NCI-H2081 (cell line): ENCODE results near the gene TCF7L2.
A peak's percentile ranks its signal among the peaks of the same experiment; 100 is the strongest.

Experiments
- DNase-seq, 2 experiments: peaks; one replicate each; lab custom pipeline; 2025; lab: John Stamatoyannopoulos, UW

TCF7L2 gene

DNA sequence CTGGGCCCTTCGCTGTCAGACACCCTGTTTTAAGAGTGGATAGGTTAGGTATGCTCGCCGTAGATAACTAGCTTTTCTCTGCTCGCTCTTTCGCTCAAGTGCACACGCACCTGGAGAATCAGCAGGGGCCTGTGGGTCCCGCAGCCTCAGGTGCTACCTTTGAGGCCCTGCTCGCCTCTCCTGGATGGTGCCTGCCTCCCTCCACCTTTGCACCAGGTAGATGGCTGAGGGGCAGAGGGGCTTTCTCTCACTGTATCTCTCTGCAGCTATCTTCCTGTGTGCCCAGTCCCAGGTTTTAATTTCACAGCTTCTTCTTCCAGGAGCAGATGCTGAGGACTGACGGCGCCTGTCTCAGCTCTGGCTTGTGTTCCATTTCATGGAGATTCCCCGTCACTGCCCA is 227.9 kb downstream of the TCF7L2 start:
- no peak for DNase-seq

DNA sequence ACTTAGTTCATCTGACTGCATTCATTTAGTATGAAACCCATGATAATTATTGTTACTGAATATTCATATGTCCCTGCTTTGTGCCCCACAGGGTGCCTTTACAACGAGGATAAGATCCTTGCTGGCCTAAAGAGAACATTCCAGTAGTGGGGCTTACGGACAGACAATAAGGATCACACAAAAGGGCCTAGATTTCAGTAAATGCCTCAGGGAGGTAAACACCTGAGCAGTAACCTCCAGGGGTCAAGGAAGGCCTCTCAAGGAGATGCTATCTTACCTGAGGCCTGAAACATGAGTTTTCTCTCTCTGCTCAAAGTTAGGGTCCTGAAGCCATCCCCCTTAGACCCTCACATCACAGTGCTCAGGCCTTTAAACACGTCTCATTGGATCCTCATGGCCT is 228.7 kb downstream of the TCF7L2 start:
- no peak for DNase-seq

DNA sequence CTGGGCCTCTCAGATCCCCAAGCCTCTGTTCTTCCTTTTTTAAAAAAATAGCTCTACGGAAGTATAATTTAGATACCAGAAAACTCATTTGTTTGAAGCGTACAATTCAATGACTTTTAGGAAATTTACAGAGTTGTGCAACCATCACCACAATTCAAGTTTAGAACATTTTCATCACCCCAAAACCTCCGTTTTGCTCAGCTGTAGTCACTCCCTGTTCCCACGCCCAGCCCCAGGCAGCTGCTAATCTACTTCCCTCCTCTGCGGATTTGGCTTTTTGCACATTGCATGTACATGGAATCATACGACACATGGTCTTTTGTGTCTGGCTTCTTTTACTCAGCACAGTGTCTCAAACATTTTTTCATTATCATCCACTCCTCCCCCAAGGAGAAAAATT is 229.2 kb downstream of the TCF7L2 start:
- DNase-seq: no peak

DNA sequence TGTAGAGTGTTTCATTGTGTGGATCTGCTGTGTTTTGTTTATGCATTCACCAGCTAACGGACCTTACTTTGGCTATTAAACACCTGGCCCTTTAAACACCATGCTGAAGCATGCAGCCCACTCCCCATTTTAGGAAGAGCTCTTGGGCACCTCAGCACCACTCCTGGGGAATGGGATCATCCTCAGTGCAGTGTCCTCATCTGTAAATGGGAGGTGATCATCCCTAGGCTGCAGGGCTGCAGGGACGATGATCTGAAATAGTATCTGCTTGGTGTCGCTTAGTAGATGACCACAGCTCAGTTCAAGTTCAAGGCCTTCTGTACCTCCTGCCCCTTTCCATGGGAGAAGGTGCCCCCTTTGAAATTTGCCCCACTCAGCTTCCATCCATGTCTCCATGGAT is 229.9 kb downstream of the TCF7L2 start:
- DNase-seq: no peak

DNA sequence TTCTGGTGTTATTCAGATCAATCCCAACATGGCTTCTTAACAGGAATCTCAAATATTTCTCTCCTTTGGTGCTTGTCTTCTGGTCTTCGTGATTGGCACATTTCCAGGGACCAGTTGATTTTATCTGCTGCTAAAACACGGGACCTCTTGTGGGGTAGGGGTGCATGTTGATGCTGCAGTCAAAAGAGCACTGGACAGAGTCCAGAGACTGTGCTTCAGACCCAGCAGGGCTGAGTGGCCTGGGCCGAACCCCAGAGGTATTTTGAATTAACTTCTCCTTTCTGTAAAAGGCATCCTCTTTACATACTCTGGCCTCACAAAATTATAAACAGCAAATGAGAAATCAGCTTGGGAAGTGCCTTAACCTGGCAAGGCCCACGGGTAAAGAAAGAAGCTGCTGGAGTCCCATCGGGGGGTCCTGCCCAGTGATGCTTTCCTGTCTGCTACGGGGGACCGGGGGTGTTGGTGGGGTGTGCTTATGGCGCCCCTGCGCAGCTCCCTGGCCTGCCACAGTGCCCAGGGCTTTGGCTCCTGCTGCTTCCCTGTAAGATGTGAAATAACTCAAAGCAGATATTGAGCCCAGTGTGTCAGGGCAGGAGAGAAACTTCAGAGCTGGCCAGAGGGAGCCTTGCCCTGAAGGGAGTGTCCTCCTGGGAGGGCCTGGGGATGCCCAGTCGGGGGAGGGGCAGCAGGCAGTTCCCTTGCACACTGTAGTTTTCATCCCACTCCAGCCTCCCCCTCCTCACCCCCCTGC is 230.5 kb downstream of the TCF7L2 start:
- no peak for DNase-seq

DNA sequence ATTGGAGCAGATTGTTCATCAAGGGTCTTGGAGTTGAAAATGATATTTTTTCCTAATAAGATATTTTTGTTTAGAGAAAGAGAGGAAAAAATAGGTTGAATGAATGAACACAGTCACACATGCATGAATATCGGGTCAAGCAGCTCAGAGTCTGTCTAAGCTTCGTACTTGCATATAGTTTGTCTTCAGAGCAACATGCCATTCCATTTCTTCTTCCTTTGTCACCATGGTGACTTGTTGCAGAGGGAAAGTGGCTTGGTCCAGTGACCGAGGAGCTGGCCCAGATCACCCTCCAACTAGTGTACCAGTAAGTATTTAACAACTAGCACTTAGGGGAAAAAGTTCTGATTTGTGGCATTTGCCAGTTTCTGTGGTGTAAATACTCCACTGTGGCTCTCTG is 232.1 kb downstream of the TCF7L2 start:
- no peak for DNase-seq

DNA sequence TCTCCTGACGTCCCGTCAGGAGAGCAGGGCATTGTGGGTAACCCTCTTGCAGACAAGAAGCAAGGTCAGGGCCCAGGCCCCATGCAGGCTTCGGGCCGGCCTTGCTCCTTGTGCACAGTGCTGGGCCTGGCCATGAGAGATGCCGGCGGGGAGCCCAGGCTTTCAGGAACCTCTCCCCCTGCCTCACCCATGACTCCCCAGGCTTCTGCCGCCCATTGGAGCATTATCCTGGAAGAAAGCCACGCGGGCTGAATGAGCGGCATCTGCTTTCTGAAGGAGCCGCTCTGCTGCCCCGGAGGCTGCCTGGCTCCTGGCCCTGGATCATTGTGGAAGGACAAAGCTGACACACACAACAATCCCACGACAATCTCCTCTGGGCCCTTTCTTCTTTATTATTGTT is 233.5 kb downstream of the TCF7L2 start:
- no peak for DNase-seq

DNA sequence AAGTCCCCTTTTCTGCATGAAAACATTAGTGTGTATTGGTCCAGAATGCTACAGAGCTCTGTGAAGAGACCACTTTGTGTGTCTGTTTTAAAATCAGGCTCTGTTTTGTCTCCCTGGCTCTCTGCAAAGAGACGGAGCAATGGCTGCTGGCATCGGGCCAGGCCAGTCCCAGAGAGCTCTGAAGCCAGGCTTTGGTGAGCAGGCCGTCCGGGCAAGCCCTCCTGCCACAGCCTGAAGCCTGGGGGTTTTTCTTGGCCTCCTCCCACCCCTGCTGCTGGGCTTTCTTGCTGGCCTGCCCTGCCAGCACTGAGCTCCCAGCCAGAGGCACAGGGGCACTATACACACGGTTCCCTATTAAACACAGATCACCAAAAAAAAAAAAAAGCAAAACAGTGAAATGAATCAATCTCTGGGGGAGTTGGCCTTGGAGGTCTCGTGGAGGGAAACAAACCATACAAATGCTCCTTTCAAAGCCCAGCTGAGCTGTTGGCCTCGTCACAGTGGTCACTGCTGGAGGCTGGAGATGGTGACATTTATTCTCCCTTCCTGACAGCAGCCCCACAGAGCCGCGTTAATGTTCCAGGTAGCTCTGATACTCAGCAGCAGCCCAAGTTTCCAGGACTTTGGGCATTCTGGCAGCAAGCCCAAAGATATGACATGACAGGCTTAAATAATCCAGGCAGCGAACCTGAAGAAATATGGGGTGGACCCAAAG is 237.2 kb downstream of the TCF7L2 start:
- peak; percentile 4 to 5 for DNase-seq

DNA sequence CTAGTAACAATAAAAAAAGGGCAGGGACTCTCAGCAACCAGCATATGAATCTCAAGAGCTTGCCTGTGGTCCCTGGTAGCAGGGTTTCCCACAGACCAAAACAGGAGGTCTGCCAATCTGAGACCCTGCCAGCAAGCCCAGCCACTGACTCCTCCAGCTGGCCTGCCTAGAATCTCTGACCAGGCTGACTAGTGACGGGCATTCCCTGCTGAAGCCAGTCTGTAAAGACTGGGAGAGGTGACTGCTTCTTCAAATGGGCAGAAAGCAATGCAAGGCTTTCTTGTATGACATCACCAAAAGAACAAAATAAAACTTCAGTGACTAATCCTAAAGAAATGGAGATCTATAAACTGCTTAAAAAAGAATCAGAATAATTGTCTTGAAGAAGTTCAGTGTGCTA is 249.4 kb downstream of the TCF7L2 start:
- no peak for DNase-seq

DNA sequence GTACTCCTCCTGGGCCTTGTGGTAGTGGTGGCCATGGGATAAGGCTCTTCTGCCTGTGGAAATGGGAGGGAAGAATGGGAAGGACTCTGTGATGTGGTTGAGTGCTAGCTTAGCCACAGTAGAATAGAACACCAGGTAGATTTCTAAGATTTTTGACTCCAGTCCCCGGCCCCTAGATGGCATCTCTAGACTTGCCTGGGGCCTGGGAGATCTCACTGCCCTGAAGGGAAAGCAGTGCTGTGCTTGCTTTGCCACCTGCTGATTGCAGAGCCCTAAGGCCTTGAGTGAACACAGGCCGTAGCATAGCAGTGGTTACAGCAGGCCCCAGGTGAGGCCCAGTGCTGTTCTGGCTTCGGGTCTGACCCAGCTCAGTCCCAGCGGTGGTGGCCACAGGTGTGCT is 252.0 kb downstream of the TCF7L2 start:
- DNase-seq: no peak

DNA sequence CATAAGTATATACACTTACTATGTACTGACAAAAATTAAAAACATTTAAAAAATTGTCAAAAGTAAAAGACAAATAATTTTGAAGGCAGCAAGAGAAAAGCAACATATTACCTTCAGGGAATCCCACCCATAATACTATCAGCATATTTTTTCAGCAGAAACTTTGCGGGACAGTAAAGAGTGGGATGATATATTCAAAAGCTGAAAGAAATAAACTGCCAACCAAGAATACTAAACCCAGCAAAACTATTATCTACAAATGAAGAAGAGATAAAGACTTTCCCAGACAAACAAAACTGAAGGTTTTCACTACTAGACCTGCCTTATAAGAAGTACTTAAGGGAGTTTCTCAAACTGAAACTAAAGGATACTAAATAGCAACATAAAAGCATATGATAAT is 257.9 kb downstream of the TCF7L2 start:
- no peak for DNase-seq

DNA sequence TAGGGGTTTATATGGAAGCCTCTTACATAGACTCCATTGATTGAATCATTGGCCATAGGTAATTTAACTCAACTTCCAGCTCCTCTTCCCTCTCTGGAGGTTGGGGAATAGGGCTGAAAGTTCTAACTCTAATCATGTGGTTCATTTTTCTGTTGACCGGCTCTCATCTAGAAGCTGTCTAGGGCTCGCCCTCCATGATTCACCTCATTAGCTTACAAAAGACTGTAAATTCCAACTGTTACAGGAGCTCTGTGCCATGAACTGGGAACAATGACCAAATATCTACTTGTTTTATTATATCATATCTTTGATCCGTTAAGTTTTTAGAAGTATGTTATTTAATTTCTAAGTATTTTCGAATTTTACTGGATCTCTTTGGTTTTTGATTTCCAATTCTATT is 263.0 kb downstream of the TCF7L2 start:
- DNase-seq: no peak

DNA sequence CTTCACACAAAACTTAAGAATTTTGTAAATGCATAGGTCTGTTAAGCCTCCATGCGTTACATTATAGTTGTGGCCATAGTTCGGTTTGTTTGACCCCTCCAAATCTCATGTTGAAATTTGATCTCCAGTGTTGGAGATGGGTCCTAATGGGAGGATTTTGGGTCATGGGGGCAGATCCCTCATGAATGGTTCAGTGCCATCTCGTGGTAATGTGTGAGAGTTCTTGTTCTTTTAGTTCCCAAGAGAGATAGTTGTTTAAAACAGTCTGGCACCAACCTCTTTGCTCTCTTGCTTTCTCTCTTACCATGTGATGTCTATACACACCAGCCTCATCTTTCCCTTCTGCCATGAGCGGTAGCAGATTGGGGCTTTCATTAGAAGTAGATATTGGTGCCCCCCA is 264.3 kb downstream of the TCF7L2 start:
- no peak for DNase-seq

DNA sequence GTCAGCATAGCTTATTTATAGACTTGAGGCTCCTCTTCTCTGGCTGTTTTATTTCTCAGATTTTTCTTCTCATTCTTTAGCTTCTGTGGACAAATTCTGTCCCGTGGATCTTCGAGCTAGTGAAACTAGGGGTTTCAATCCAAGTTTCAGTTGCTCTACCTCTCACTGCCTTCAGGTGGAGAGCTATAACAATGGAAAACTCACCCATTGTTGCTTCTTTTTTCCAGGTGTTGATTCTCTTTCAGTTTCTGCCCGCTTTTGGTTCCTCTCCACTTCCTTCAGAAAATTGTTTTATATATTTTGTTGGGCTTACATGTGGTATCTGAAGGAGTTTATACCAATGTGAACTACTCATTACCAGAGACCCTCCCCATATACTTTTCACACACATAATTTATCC is 266.1 kb downstream of the TCF7L2 start:
- DNase-seq: no peak
